Hematopoietic multipotent progenitor cell treated with erythropoietin and hydrocortisone succinate and interleukin-3 and kit ligand, for 4 days (in vitro differentiated cells): ENCODE measurements around the gene C16orf87.
A peak's percentile ranks its signal among the peaks of the same experiment; 100 is the strongest.
"Not testable (repeated sequence)": the region's sequence is repeated elsewhere in the genome, so short reads cannot be mapped to it uniquely, and the experiment has no call there.

ENCODE experiments used
- DNase-seq: peaks from one replicate; pipeline ENCODE4 v3.0.0-alpha.2; 2015

The C16orf87 gene

GRCh38 chr16:46830902-46831647 lies at the start of gene C16orf87:
TSS of gene C16orf87 (minus strand) at chr16:46831180. CDS start at chr16:46831149, 31 bp downstream.
- DNase-seq = peak; percentile 97

GRCh38 chr16:46875243-46875642 lies 44.3 kb upstream of the C16orf87 start:
- DNase-seq = no peak

- no peak for DNase-seq
Observed at GRCh38 chr16:46873201-46873600, 42.2 kb upstream of the C16orf87 start.

- no peak for DNase-seq
Observed at GRCh38 chr16:46871597-46871996, 40.6 kb upstream of the C16orf87 start.

GRCh38 chr16:46868891-46869290 lies 37.9 kb upstream of the C16orf87 start:
- not testable (repeated sequence) for DNase-seq

GRCh38 chr16:46867486-46867885 lies 36.5 kb upstream of the C16orf87 start:
- not testable (repeated sequence) for DNase-seq

GRCh38 chr16:46866286-46866685 lies 35.3 kb upstream of the C16orf87 start:
- DNase-seq = no peak

GRCh38 chr16:46862555-46863447 lies 31.8 kb upstream of the C16orf87 start:
- DNase-seq = no peak

- DNase-seq = no peak
Observed at GRCh38 chr16:46859719-46860152, 28.8 kb upstream of the C16orf87 start.

GRCh38 chr16:46858151-46858550 lies 27.2 kb upstream of the C16orf87 start:
- DNase-seq = no peak

GRCh38 chr16:46857368-46857945 lies 26.5 kb upstream of the C16orf87 start:
- DNase-seq = peak; percentile 50

- DNase-seq = no peak
Observed at GRCh38 chr16:46855389-46855788, 24.4 kb upstream of the C16orf87 start.

GRCh38 chr16:46854846-46855245 lies 23.9 kb upstream of the C16orf87 start:
- no peak for DNase-seq

GRCh38 chr16:46853713-46854443 lies 22.9 kb upstream of the C16orf87 start:
- peak; percentile 81 for DNase-seq

- no peak for DNase-seq
Observed at GRCh38 chr16:46852130-46852529, 21.1 kb upstream of the C16orf87 start.

GRCh38 chr16:46850619-46851555 lies 19.9 kb upstream of the C16orf87 start:
- no peak for DNase-seq

GRCh38 chr16:46848768-46849764 lies 18.1 kb upstream of the C16orf87 start:
- DNase-seq = no peak

GRCh38 chr16:46845952-46846351 lies 15.0 kb upstream of the C16orf87 start:
- DNase-seq = no peak

GRCh38 chr16:46844771-46845170 lies 13.8 kb upstream of the C16orf87 start:
- no peak for DNase-seq
